SU-DHL-6 (cell line): ENCODE measurements around the gene ENO3.

Experiments used
- CTCF ChIP-seq: fragments of 200-600 bp; sonication (generic); IDR thresholded peaks from one replicate; pipeline ENCODE4 v1.5.1; 2017; ENCODE audit warnings: antibody characterized with exemption, mild to moderate bottlenecking, low read length, moderate library complexity; ENCODE audit not compliant: insufficient read depth, poor library complexity, severe bottlenecking
- EZH2phosphoT487 ChIP-seq: fragments of 200-600 bp; sonication (generic), shearing (Covaris generic); conservative IDR thresholded peaks from 2 replicates; pipeline ENCODE4 v1.6.1; 2018; ENCODE audit warnings: mild to moderate bottlenecking, antibody characterized with exemption, low read length, moderate library complexity, mixed read lengths

- TF ChIP-seq CTCF (no peak), EZH2phosphoT487 (no peak)
Measured at GRCh38 chr17:4945176-4945943, 5.6 kb upstream of the ENO3 start.
